OCI-LY1 (cell line): ENCODE results near the gene HIC1.

Experiments used
- EZH2 ChIP-seq: fragments of 200-600 bp; sonication (generic), shearing (Covaris generic); IDR thresholded peaks from 2 replicates; pipeline ENCODE4 v1.8.0; 2017; ENCODE audit warnings: borderline replicate concordance, mixed run types, mild to moderate bottlenecking, antibody characterized with exemption, low read length, moderate library complexity, mixed read lengths
- TF ChIP-seq, protein P1 (sequence below): fragments of 200-600 bp; sonication (generic), shearing (Covaris generic); IDR thresholded peaks from 2 replicates; pipeline ENCODE4 v1.5.1; 2017; ENCODE audit warnings: mild to moderate bottlenecking, antibody characterized with exemption, low read length, moderate library complexity, mixed read lengths

- TF ChIP-seq, protein P1, sequence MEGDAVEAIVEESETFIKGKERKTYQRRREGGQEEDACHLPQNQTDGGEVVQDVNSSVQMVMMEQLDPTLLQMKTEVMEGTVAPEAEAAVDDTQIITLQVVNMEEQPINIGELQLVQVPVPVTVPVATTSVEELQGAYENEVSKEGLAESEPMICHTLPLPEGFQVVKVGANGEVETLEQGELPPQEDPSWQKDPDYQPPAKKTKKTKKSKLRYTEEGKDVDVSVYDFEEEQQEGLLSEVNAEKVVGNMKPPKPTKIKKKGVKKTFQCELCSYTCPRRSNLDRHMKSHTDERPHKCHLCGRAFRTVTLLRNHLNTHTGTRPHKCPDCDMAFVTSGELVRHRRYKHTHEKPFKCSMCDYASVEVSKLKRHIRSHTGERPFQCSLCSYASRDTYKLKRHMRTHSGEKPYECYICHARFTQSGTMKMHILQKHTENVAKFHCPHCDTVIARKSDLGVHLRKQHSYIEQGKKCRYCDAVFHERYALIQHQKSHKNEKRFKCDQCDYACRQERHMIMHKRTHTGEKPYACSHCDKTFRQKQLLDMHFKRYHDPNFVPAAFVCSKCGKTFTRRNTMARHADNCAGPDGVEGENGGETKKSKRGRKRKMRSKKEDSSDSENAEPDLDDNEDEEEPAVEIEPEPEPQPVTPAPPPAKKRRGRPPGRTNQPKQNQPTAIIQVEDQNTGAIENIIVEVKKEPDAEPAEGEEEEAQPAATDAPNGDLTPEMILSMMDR: no peak
- TF ChIP-seq EZH2: no peak
Measured at GRCh38 chr17:2011411-2012371, 43.2 kb upstream of the HIC1 start.
